ENCODE data around the gene DCLK3. TPM values are rescaled to one million over a fixed set of nuclear protein-coding genes. Genes with fewer than 3 reads are reported as not detected.

The DCLK3 gene
- total RNA-seq, 2 experiments from 2014 or later, result not detected

- Histone ChIP-seq H3K27ac (ENCODE audit: low read depth in 1 of 2, low read length in 2 of 2) (no peak overlapping the region), H3K4me1 (ENCODE audit: insufficient read depth, low read length) (no peaks in the 10 kb centered on the region), H3K27me3 (ENCODE audit: control insufficient read depth in 1 of 2, insufficient read depth in 2 of 2, low read length in 2 of 2) (no peaks in the 10 kb centered on the region), H3K36me3 (ENCODE audit: insufficient read depth, low read length) (no peaks in the 10 kb centered on the region), H3K9me3 (ENCODE audit: control insufficient read depth in 1 of 2, insufficient read depth in 1 of 2, low read length in 2 of 2) (peaks cover 0 to 5% of the 10 kb centered on the region in 2 experiments), H3K4me3 (ENCODE audit: low read length) (no peak overlapping the region)
- CTCF ChIA-PET, result no interaction called here
- Mint-ChIP-seq H3K27ac (no peak overlapping the region), H3K4me1 (ENCODE audit: low read depth) (no peaks in the 10 kb centered on the region), H3K27me3 (peaks cover 3% of the 10 kb centered on the region), H3K4me3 (no peak overlapping the region), H3K9me3 (no peaks in the 10 kb centered on the region), H3K36me3 (ENCODE audit: low read depth) (no peaks in the 10 kb centered on the region)
- DNase-seq (no peak), ATAC-seq (ENCODE audit: poor library complexity) (no peak)
- intact Hi-C loops (cut with DNase I, micrococcal nuclease), result no loop called here
- POLR2A ChIA-PET, result no interaction called here
- no peak for TF ChIP-seq CTCF (IDR thresholded peaks at IDR 0.05)
Measured at GRCh38 chr3:36776436-36776835, 12.1 kb upstream of the DCLK3 start.

DNA sequence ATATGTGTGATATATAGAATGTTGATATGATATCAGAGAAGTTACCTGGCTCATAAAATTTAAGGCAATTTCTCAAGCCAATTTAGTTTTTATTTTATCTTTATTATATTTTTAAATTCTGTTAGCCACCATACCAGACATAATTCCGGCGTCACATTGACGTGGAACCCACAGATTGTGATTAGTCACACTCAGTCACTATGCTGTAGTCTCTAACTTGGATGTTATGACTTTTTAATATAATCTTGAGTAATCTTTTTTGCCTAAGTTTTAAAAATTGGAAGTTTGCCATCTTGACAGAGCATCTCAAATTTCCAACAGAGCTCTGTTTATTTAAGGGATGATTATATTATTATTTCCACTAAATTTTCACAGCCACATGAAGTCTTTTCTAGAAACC lies 9.7 kb upstream of the DCLK3 start:
- peaks cover 0 to 8% of the 10 kb centered on the region in 2 experiments for H3K27me3 ChIP-seq (ENCODE audit: control insufficient read depth in 1 of 2, insufficient read depth in 2 of 2, low read length in 2 of 2)
- no peak overlapping the region for H3K27ac Mint-ChIP-seq
- peaks cover 10% of the 10 kb centered on the region for H3K27me3 Mint-ChIP-seq
- no peak overlapping the region for H3K4me3 ChIP-seq (ENCODE audit: low read length)
- DNase-seq (no peak), ATAC-seq (ENCODE audit: poor library complexity) (no peak)
- no peaks in the 10 kb centered on the region for H3K36me3 Mint-ChIP-seq (ENCODE audit: low read depth)
- CTCF ChIA-PET, result no interaction called here
- H3K9me3 Mint-ChIP-seq, result no peaks in the 10 kb centered on the region
- no peak overlapping the region for H3K4me3 Mint-ChIP-seq
- H3K4me1 Mint-ChIP-seq (ENCODE audit: low read depth), result no peaks in the 10 kb centered on the region
- H3K4me1 ChIP-seq (ENCODE audit: insufficient read depth, low read length), result no peaks in the 10 kb centered on the region
- no peak for TF ChIP-seq CTCF (IDR thresholded peaks at IDR 0.05)
- no peaks in the 10 kb centered on the region for H3K36me3 ChIP-seq (ENCODE audit: insufficient read depth, low read length)
- intact Hi-C loops (cut with DNase I, micrococcal nuclease), result no loop called here
- H3K9me3 ChIP-seq (ENCODE audit: control insufficient read depth in 1 of 2, insufficient read depth in 1 of 2, low read length in 2 of 2), result no peaks in the 10 kb centered on the region
- POLR2A ChIA-PET, result no interaction called here
- no peak overlapping the region for H3K27ac ChIP-seq (ENCODE audit: low read depth in 1 of 2, low read length in 2 of 2)

GRCh38 chr3:36771931-36772330 lies 7.6 kb upstream of the DCLK3 start:
- TF ChIP-seq CTCF (IDR thresholded peaks at IDR 0.05), result no peak
- Mint-ChIP-seq H3K36me3 (ENCODE audit: low read depth) (no peaks in the 10 kb centered on the region), H3K27me3 (peaks cover 25% of the 10 kb centered on the region), H3K4me3 (no peak overlapping the region), H3K4me1 (ENCODE audit: low read depth) (no peaks in the 10 kb centered on the region), H3K27ac (no peak overlapping the region), H3K9me3 (no peaks in the 10 kb centered on the region)
- Histone ChIP-seq H3K36me3 (ENCODE audit: insufficient read depth, low read length) (no peaks in the 10 kb centered on the region), H3K4me3 (ENCODE audit: low read length) (no peak overlapping the region), H3K4me1 (ENCODE audit: insufficient read depth, low read length) (no peaks in the 10 kb centered on the region), H3K9me3 (ENCODE audit: control insufficient read depth in 1 of 2, insufficient read depth in 1 of 2, low read length in 2 of 2) (no peaks in the 10 kb centered on the region), H3K27ac (ENCODE audit: low read depth in 1 of 2, low read length in 2 of 2) (no peak overlapping the region), H3K27me3 (ENCODE audit: control insufficient read depth in 1 of 2, insufficient read depth in 2 of 2, low read length in 2 of 2) (peaks cover 0 to 8% of the 10 kb centered on the region in 2 experiments)
- DNase-seq, result no peak
- intact Hi-C loops (cut with DNase I, micrococcal nuclease), result no loop called here
- CTCF ChIA-PET, result interaction anchor here (1.3 kb wide), 1 partner anchor 12 kb away, joined by 3 read pairs; no protein-coding TSS in a partner anchor
- POLR2A ChIA-PET, result no interaction called here
- no peak for ATAC-seq (ENCODE audit: poor library complexity)
